GM12878 (cell line): ENCODE measurements around the gene SHANK1. TPM values are rescaled to one million over a fixed set of nuclear protein-coding genes. Genes with fewer than 3 reads are reported as not detected.

Experiments used
- ATAC-seq: fragments of 200-7000 bp; cut with Tn5 transposase; 3 replicates; pipeline ENCODE4 v1.9.1; 2020; ENCODE audit warnings: mild to moderate bottlenecking, moderate library complexity
- BruUV-seq: library from RNA; stranded (reverse); fragments of 400-500 nt; replicated peaks from 2 replicates; lab custom pipeline; 2021; lab: Mats Ljungman, UMichigan
- CTCF ChIA-PET: fragments of 300-600 bp; sonication (Branson Sonifier 250); formaldehyde crosslinking; extraction: SDS; loops from one replicate; lab custom pipeline; 2021; ENCODE audit warnings: inconsistent platforms; lab: Yijun Ruan, JAX
- POLR2A ChIA-PET: fragments of 350-600 bp; formaldehyde crosslinking; extraction: SDS; loops from one replicate; lab custom pipeline; 2021; ENCODE audit warnings: inconsistent platforms; lab: Charles Lee
- RAD21 ChIA-PET: fragments of 300-600 bp; sonication (Branson Sonifier 250); formaldehyde crosslinking; loops from one replicate; lab custom pipeline; 2023; ENCODE audit warnings: antibody characterized with exemption; ENCODE audit not compliant: unreplicated experiment; lab: Charles Lee
- SMC1A ChIA-PET: fragments of 300-600 bp; sonication (Branson Sonifier 250); formaldehyde crosslinking; loops from one replicate; lab custom pipeline; 2023; ENCODE audit not compliant: unreplicated experiment, uncharacterized antibody; lab: Charles Lee
- DNase-seq: peaks from one replicate; pipeline ENCODE4 v3.0.0-alpha.2; 2011; ENCODE audit warnings: low read depth, low spot score
- FAIRE-seq: peaks from 3 replicates; lab custom pipeline; 2011; peaks lifted over from hg19 to GRCh38; lab: Jason Lieb, UNC
- H2AFZ ChIP-seq: 2 replicates; pipeline ENCODE4 v1.6.0; 2011; ENCODE audit warnings: low read depth, low read length, control low read depth; ENCODE audit not compliant: control insufficient read depth
- H3K27ac ChIP-seq: 2 replicates; pipeline ENCODE4 v1.5.1; 2011; ENCODE audit warnings: control low read depth; ENCODE audit not compliant: control insufficient read depth, insufficient read depth
- H3K27me3 ChIP-seq, 2 experiments: replicated peaks in 1 of 2; 2 replicates each; pipeline versions ENCODE4 v1.6.0 to v1.6.1; 2011; ENCODE audit warnings: low read length in 1 of 2; ENCODE audit not compliant: control insufficient read depth in 2 of 2, insufficient read depth in 2 of 2
- H3K36me3 ChIP-seq, 2 experiments: 2 replicates each; pipeline ENCODE4 v1.5.1; 2011; ENCODE audit warnings: low read length in 1 of 2; ENCODE audit not compliant: control insufficient read depth in 2 of 2, insufficient read depth in 2 of 2
- H3K4me1 ChIP-seq: 2 replicates; pipeline ENCODE4 v1.6.1; 2011; ENCODE audit warnings: mild to moderate bottlenecking, low read length, moderate library complexity, mixed read lengths; ENCODE audit not compliant: control insufficient read depth, insufficient read depth
- H3K4me2 ChIP-seq: 2 replicates; pipeline ENCODE4 v1.6.0; 2011; ENCODE audit warnings: control low read depth; ENCODE audit not compliant: control insufficient read depth, insufficient read depth
- H3K4me3 ChIP-seq: fragments of 200-600 bp; sonication (generic); 2 replicates; pipeline ENCODE4 v1.5.1; 2016
- H3K79me2 ChIP-seq: 2 replicates; pipeline ENCODE4 v1.6.0; 2011; ENCODE audit warnings: low read length; ENCODE audit not compliant: control insufficient read depth, insufficient read depth
- H3K9ac ChIP-seq: 2 replicates; pipeline ENCODE4 v1.8.0; 2011; ENCODE audit warnings: low read length, control low read depth, mixed read lengths; ENCODE audit not compliant: control insufficient read depth, insufficient read depth
- H3K9me3 ChIP-seq: replicated peaks from 3 replicates; pipeline ENCODE4 v1.5.1; 2011; ENCODE audit warnings: mild to moderate bottlenecking, low read length; ENCODE audit not compliant: control insufficient read depth, insufficient read depth
- H4K20me1 ChIP-seq: 2 replicates; pipeline ENCODE4 v1.6.0; 2011; ENCODE audit not compliant: control insufficient read depth, insufficient read depth
- ATF2 ChIP-seq: IDR thresholded peaks from 2 replicates; pipeline ENCODE4 v1.6.1; 2012; ENCODE audit warnings: low read length, inconsistent platforms
- ATF7 ChIP-seq: fragments of 450-650 bp; IDR thresholded peaks from 2 replicates; pipeline ENCODE4 v1.6.1; 2016; ENCODE audit warnings: low read depth, mild to moderate bottlenecking
- BHLHE40 ChIP-seq, 2 experiments: fragments of 450-650 bp in 1 of 2; IDR thresholded peaks; 2 replicates each; pipeline ENCODE4 v1.6.1; 2011 to 2017; ENCODE audit warnings: low read depth in 2 of 2, borderline replicate concordance in 1 of 2, improper control_type of control experiment in 1 of 2, low read length in 1 of 2, mild to moderate bottlenecking in 1 of 2
- BMI1 ChIP-seq: fragments of 450-650 bp; IDR thresholded peaks from 2 replicates; pipeline ENCODE4 v1.6.1; 2016; ENCODE audit warnings: mild to moderate bottlenecking, moderate library complexity, borderline replicate concordance
- CHD4 ChIP-seq: fragments of 200-600 bp; sonication (generic); IDR thresholded peaks from 2 replicates; pipeline ENCODE4 v1.6.1; 2016; ENCODE audit warnings: mild to moderate bottlenecking
- CREM ChIP-seq: IDR thresholded peaks from 2 replicates; pipeline ENCODE4 v1.6.1; 2014; ENCODE audit warnings: antibody characterized with exemption, low read depth
- HCFC1 ChIP-seq: fragments of 150-350 bp; IDR thresholded peaks from 2 replicates; pipeline ENCODE4 v1.6.1; 2014; ENCODE audit warnings: low read length
- MXI1 ChIP-seq: fragments of 150-350 bp; IDR thresholded peaks from 2 replicates; pipeline ENCODE4 v1.6.1; 2011; ENCODE audit warnings: low read depth, mild to moderate bottlenecking, inconsistent platforms, low read length, improper control_type of control experiment
- RB1 ChIP-seq: fragments of 450-650 bp; formaldehyde crosslinking; IDR thresholded peaks from 2 replicates; pipeline ENCODE4 v1.6.1; 2017; ENCODE audit warnings: mild to moderate bottlenecking, borderline replicate concordance
- RBBP5 ChIP-seq: fragments of 200-600 bp; sonication (generic); conservative IDR thresholded peaks from 2 replicates; pipeline ENCODE4 v1.6.1; 2016
- SREBF1 ChIP-seq: IDR thresholded peaks from 2 replicates; pipeline ENCODE4 v1.6.1; 2012; ENCODE audit warnings: mild to moderate bottlenecking, low read length
- SUZ12 ChIP-seq: fragments of 200-600 bp; sonication (generic); IDR thresholded peaks from one replicate; pipeline ENCODE4 v1.6.1; 2018; ENCODE audit warnings: antibody characterized with exemption, mild to moderate bottlenecking; ENCODE audit not compliant: unreplicated experiment
- TCF3 ChIP-seq: IDR thresholded peaks from 2 replicates; pipeline ENCODE4 v1.6.1; 2012; ENCODE audit warnings: low read depth, mild to moderate bottlenecking, low read length, borderline replicate concordance; ENCODE audit not compliant: insufficient read depth
- ZNF207 ChIP-seq: fragments of 450-650 bp; IDR thresholded peaks from 2 replicates; pipeline ENCODE4 v1.6.1; 2014; ENCODE audit warnings: antibody characterized with exemption, mild to moderate bottlenecking, borderline replicate concordance
- ZNF274 ChIP-seq: IDR thresholded peaks from one replicate; pipeline ENCODE4 v1.8.0; 2011; ENCODE audit not compliant: insufficient read length, insufficient read depth
- WGBS: methylation state at CpG from one replicate; pipeline ENCODE4 v1.1.6; 2016; ENCODE audit warnings: low lambda C conversion rate; ENCODE audit not compliant: insufficient replicate concordance, insufficient coverage; ENCODE audit errors: missing lambda C conversion rate; 5-methylcytosine and 5-hydroxymethylcytosine counted together
- in situ Hi-C: fragments of 300-500 bp; cut with MboI; formaldehyde crosslinking; loops from 9 replicates; pipeline ENCODE4 v1.14.3; 2018; ENCODE audit warnings: mixed read lengths
- intact Hi-C: fragments of 100-400 bp; cut with micrococcal nuclease; formaldehyde crosslinking; loops from one replicate; pipeline ENCODE4 v1.14.2; 2022; ENCODE audit not compliant: unreplicated experiment
- polyA plus RNA-seq, 11 experiments: library from polyadenylated mRNA; depleted of rRNA in 4 of 11; unstranded in 6 of 11; stranded (reverse) in 5 of 11; fragments of >200 nt; fragmentation: Nextera tagmentation in 4 of 11; fragmentation: Illumina TruSeq in 1 of 11; extraction: Ambion mirVana in 4 of 11; extraction: Trizol in 1 of 11; gene quantifications; 1 replicate in 1 of 11; 2 replicates in 10 of 11; pipeline versions ENCODE4 v1.2.1 to v1.2.3, GENCODE V29; 2011 to 2016; ENCODE audit warnings: inconsistent platforms in 2 of 11, missing spikeins in 2 of 11, low read depth in 1 of 11
- total RNA-seq, 4 experiments: library from RNA; depleted of rRNA in 3 of 4; stranded (reverse); fragments of >200 nt in 3 of 4; fragmentation: Illumina TruSeq in 1 of 4; extraction: Trizol in 1 of 4; gene quantifications; 2 replicates each; pipeline versions ENCODE4 v1.2.1 to v1.2.3, GENCODE V29; 2013 to 2021
- TF ChIP-seq, protein P1 (sequence below): fragments of 150-350 bp; IDR thresholded peaks from 2 replicates; pipeline ENCODE4 v1.6.1; 2016; ENCODE audit warnings: low read depth, low read length
- TF ChIP-seq, protein P2 (sequence below): fragments of 150-350 bp; IDR thresholded peaks from 2 replicates; pipeline ENCODE4 v1.6.1; 2014; ENCODE audit warnings: mild to moderate bottlenecking, low read depth, low read length

SHANK1 gene
- total and polyA plus RNA-seq, 10 of the 15 experiments (the other 5 are each of a cell fraction or from before 2014, with no cell fraction given), result not detected

DNA sequence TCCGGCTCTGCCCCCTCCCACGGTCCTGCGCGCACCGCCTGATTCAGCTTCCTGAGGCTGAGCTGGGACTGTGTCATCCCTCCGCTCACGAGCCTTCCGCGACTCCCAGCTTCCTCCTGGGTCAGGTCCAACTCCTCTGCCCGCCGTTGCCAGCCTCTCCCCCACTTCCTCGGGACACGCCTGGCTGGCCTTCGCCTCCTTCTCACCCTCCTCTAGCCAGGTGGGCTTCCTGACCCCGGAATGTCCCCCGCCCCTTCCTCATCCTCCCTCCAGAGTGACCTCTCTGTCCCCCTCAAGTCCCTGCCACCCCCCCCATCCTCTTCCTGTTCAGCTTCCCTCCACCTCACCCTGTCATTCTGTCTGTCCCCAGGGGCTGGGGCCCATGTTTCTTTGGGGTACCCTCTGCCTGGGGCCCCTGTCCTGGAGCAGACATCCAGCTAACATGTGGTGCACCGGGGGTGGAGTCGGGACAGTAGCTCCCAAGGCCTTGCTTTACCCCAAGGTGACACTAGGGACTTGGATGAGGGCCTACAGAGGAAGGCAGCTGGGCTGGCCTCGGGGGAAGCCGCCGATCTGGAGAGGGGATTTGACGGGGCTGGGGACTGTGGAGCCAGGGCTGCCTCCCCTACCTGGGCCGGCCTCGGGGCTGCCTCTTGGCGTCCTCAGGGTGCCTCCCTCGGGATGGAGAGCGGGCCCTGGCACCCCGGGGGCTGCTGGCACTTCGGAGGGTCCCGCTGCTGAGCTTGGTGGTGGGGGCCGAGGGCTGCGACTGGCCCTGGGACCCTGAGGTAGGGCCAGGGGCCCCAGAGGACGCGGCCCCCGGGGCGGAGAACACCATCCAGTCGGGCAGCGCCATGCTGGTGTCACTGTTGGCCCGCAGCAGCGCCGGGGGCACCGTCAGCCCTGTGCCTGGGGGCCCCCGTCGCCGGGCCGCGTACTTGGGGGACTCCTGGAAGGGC is 16.5 kb downstream of the SHANK1 start:
- WGBS, result 22% methylated on average over 46 of the region's 47 CpGs
- H3K36me3 ChIP-seq, result no peaks in the 10 kb centered on the region
- no peak overlapping the region for H3K4me2 ChIP-seq
- no peaks in the 10 kb centered on the region; a peak in 1 of 4 replicates for H3K27me3 ChIP-seq
- no peak overlapping the region for H3K9ac ChIP-seq
- FAIRE-seq (no peak), ATAC-seq (no peak), DNase-seq (no peak)
- intact Hi-C loops (no loop called here), in situ Hi-C loops (no loop called here)
- H3K79me2 ChIP-seq, result no peaks in the 10 kb centered on the region
- RAD21 ChIA-PET, result interaction anchor here (1.4 kb wide), 1 partner anchor 219 kb away, joined by 5 read pairs; no protein-coding TSS in a partner anchor
- H3K9me3 ChIP-seq, result no peaks in the 10 kb centered on the region
- SMC1A ChIA-PET, result interaction anchor here (0.5 to 0.8 kb wide), 2 partner anchors 219 to 890 kb away, joined by 3 read pairs; no protein-coding TSS in a partner anchor
- no TSS peak for BruUV-seq
- H3K4me1 ChIP-seq, result no peaks in the 10 kb centered on the region
- CTCF ChIA-PET, result interaction anchor here (1.2 to 1.9 kb wide), 3 partner anchors 80 to 219 kb away, joined by 4 to 7 read pairs (median 4); no protein-coding TSS in a partner anchor
- H2AFZ ChIP-seq, result no peak overlapping the region
- H3K4me3 ChIP-seq, result no peak overlapping the region
- H3K27ac ChIP-seq, result no peak overlapping the region
- POLR2A ChIA-PET, result no interaction called here
- no peaks in the 10 kb centered on the region for H4K20me1 ChIP-seq
- no peak for TF ChIP-seq RB1
- TF ChIP-seq, protein P1, sequence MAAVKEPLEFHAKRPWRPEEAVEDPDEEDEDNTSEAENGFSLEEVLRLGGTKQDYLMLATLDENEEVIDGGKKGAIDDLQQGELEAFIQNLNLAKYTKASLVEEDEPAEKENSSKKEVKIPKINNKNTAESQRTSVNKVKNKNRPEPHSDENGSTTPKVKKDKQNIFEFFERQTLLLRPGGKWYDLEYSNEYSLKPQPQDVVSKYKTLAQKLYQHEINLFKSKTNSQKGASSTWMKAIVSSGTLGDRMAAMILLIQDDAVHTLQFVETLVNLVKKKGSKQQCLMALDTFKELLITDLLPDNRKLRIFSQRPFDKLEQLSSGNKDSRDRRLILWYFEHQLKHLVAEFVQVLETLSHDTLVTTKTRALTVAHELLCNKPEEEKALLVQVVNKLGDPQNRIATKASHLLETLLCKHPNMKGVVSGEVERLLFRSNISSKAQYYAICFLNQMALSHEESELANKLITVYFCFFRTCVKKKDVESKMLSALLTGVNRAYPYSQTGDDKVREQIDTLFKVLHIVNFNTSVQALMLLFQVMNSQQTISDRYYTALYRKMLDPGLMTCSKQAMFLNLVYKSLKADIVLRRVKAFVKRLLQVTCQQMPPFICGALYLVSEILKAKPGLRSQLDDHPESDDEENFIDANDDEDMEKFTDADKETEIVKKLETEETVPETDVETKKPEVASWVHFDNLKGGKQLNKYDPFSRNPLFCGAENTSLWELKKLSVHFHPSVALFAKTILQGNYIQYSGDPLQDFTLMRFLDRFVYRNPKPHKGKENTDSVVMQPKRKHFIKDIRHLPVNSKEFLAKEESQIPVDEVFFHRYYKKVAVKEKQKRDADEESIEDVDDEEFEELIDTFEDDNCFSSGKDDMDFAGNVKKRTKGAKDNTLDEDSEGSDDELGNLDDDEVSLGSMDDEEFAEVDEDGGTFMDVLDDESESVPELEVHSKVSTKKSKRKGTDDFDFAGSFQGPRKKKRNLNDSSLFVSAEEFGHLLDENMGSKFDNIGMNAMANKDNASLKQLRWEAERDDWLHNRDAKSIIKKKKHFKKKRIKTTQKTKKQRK, result no peak
- TF ChIP-seq HCFC1, result no peak
- TF ChIP-seq BMI1, result no peak
- no peak for TF ChIP-seq CREM
- TF ChIP-seq ZNF274, result no peak
- no peak for TF ChIP-seq BHLHE40 (IDR thresholded peaks at IDR 0.05; ENCODE audit: borderline replicate concordance in 1 of 2, low read depth in 2 of 2, low read length in 1 of 2)
- TF ChIP-seq SUZ12, result no peak
- TF ChIP-seq RBBP5, result no peak
- TF ChIP-seq SREBF1, result no peak
- no peak for TF ChIP-seq ATF2
- TF ChIP-seq, protein P2, sequence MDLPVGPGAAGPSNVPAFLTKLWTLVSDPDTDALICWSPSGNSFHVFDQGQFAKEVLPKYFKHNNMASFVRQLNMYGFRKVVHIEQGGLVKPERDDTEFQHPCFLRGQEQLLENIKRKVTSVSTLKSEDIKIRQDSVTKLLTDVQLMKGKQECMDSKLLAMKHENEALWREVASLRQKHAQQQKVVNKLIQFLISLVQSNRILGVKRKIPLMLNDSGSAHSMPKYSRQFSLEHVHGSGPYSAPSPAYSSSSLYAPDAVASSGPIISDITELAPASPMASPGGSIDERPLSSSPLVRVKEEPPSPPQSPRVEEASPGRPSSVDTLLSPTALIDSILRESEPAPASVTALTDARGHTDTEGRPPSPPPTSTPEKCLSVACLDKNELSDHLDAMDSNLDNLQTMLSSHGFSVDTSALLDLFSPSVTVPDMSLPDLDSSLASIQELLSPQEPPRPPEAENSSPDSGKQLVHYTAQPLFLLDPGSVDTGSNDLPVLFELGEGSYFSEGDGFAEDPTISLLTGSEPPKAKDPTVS, result no peak
- no peak for TF ChIP-seq TCF3
- no peak for TF ChIP-seq CHD4
- TF ChIP-seq MXI1, result no peak
- TF ChIP-seq ATF7, result no peak
- TF ChIP-seq ZNF207, result no peak
